Measurements from ENCODE around the gene RPTN.

DNA sequence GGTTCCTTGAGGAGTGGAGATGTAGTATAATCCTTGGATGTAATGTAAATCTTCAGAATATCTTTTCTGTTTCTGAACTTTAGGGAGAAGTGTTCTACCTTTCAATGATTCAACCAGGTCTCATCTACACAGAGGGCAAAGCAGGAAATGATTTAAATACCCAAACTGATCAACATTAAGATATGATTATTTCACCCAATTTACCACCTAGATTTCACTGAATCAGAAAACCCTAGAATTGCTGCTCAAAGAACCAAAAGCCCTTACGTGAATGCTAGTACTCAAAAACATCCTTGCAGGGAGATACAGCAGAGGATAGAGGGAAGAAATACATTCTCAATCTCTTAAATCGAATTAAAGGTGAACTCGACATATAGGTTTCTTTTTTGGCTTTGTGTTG, 5.0 kb downstream of the RPTN start:
- TF ChIP-seq, protein P1, sequence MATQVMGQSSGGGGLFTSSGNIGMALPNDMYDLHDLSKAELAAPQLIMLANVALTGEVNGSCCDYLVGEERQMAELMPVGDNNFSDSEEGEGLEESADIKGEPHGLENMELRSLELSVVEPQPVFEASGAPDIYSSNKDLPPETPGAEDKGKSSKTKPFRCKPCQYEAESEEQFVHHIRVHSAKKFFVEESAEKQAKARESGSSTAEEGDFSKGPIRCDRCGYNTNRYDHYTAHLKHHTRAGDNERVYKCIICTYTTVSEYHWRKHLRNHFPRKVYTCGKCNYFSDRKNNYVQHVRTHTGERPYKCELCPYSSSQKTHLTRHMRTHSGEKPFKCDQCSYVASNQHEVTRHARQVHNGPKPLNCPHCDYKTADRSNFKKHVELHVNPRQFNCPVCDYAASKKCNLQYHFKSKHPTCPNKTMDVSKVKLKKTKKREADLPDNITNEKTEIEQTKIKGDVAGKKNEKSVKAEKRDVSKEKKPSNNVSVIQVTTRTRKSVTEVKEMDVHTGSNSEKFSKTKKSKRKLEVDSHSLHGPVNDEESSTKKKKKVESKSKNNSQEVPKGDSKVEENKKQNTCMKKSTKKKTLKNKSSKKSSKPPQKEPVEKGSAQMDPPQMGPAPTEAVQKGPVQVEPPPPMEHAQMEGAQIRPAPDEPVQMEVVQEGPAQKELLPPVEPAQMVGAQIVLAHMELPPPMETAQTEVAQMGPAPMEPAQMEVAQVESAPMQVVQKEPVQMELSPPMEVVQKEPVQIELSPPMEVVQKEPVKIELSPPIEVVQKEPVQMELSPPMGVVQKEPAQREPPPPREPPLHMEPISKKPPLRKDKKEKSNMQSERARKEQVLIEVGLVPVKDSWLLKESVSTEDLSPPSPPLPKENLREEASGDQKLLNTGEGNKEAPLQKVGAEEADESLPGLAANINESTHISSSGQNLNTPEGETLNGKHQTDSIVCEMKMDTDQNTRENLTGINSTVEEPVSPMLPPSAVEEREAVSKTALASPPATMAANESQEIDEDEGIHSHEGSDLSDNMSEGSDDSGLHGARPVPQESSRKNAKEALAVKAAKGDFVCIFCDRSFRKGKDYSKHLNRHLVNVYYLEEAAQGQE (IDR thresholded peaks at IDR 0.05; ENCODE audit: unreplicated experiment), result no peak
- TF ChIP-seq, protein P2, sequence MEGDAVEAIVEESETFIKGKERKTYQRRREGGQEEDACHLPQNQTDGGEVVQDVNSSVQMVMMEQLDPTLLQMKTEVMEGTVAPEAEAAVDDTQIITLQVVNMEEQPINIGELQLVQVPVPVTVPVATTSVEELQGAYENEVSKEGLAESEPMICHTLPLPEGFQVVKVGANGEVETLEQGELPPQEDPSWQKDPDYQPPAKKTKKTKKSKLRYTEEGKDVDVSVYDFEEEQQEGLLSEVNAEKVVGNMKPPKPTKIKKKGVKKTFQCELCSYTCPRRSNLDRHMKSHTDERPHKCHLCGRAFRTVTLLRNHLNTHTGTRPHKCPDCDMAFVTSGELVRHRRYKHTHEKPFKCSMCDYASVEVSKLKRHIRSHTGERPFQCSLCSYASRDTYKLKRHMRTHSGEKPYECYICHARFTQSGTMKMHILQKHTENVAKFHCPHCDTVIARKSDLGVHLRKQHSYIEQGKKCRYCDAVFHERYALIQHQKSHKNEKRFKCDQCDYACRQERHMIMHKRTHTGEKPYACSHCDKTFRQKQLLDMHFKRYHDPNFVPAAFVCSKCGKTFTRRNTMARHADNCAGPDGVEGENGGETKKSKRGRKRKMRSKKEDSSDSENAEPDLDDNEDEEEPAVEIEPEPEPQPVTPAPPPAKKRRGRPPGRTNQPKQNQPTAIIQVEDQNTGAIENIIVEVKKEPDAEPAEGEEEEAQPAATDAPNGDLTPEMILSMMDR (conservative IDR thresholded peaks at IDR 0.05; ENCODE audit: low read depth in 2 of 2), result no peak
- no peak for TF ChIP-seq EZH2 (IDR thresholded peaks at IDR 0.05; ENCODE audit: low read depth, unreplicated experiment)
- no peak for TF ChIP-seq POLR2AphosphoS5 (IDR thresholded peaks at IDR 0.05; ENCODE audit: low read depth)
- TF ChIP-seq NANOG (IDR thresholded peaks at IDR 0.05; ENCODE audit: borderline replicate concordance), result no peak
- no peak for TF ChIP-seq CREB1 (CRISPR knock-in tag; IDR thresholded peaks at IDR 0.05; ENCODE audit: low read depth)
- no peak for TF ChIP-seq EZH2phosphoT487 (IDR thresholded peaks at IDR 0.05; ENCODE audit: unreplicated experiment)

All from GM23338 (cell line).